Muscle layer of duodenum (tissue), 2 donors: ENCODE results near the gene ZFP64.
A peak's percentile ranks its signal among the peaks of the same experiment; 100 is the strongest.
"Not testable (repeated sequence)": the region's sequence is repeated elsewhere in the genome, so short reads cannot be mapped to it uniquely, and the experiment has no call there.

Source experiments
- H3K27ac ChIP-seq: one replicate; pipeline ENCODE4 v1.7.0; 2013; ENCODE audit warnings: mild to moderate bottlenecking, low read length
- H3K27me3 ChIP-seq: one replicate; pipeline ENCODE4 v1.7.0; 2013; ENCODE audit warnings: low read depth, mild to moderate bottlenecking, control low read depth, low read length
- H3K36me3 ChIP-seq, 2 donors: one replicate each; pipeline ENCODE4 v1.7.0; 2013; ENCODE audit warnings: low read length in 2 of 2, control low read depth in 1 of 2, mild to moderate bottlenecking in 1 of 2; ENCODE audit not compliant: insufficient read depth in 2 of 2, control insufficient read depth in 1 of 2
- H3K4me1 ChIP-seq, 2 donors: one replicate each; pipeline ENCODE4 v1.7.0; 2013; ENCODE audit warnings: low read length in 2 of 2, mild to moderate bottlenecking in 2 of 2, control low read depth in 1 of 2, moderate library complexity in 1 of 2; ENCODE audit not compliant: insufficient read depth in 2 of 2, control insufficient read depth in 1 of 2
- H3K4me3 ChIP-seq, 2 donors: one replicate each; pipeline ENCODE4 v1.7.0; 2013; ENCODE audit warnings: low read length in 2 of 2, low read depth in 1 of 2, mild to moderate bottlenecking in 1 of 2
- H3K9me3 ChIP-seq, 2 donors: one replicate each; pipeline ENCODE4 v1.7.0; 2013; ENCODE audit warnings: low read length in 2 of 2, control low read depth in 1 of 2, mild to moderate bottlenecking in 1 of 2; ENCODE audit not compliant: control insufficient read depth in 1 of 2
- donor health status: healthy.

ZFP64 gene

GRCh38 chr20:52200870-52201269 lies 9.3 kb upstream of the ZFP64 start:
- no peak overlapping the region for H3K4me3 ChIP-seq
- H3K4me1 ChIP-seq = no peaks in the 10 kb centered on the region
- H3K27me3 ChIP-seq = no peaks in the 10 kb centered on the region
- no peaks in the 10 kb centered on the region for H3K9me3 ChIP-seq
- no peak overlapping the region for H3K27ac ChIP-seq
- H3K36me3 ChIP-seq = no peaks in the 10 kb centered on the region

- Histone ChIP-seq H3K27ac (no peak overlapping the region), H3K27me3 (no peaks in the 10 kb centered on the region), H3K9me3 (no peaks in the 10 kb centered on the region), H3K4me3 (no peak overlapping the region), H3K4me1 (peaks cover 0 to 7% of the 10 kb centered on the region in 2 donors), H3K36me3 (no peaks in the 10 kb centered on the region)
Observed at GRCh38 chr20:52196845-52197244, 5.3 kb upstream of the ZFP64 start.

GRCh38 chr20:52193886-52194545 lies 2.4 kb upstream of the ZFP64 start:
- H3K9me3 ChIP-seq = no peaks in the 10 kb centered on the region
- no peak overlapping the region for H3K27ac ChIP-seq
- H3K36me3 ChIP-seq = no peaks in the 10 kb centered on the region
- no peaks in the 10 kb centered on the region for H3K27me3 ChIP-seq
- H3K4me3 ChIP-seq = no peak overlapping the region
- peaks cover 0 to 12% of the 10 kb centered on the region in 2 donors for H3K4me1 ChIP-seq

- H3K27me3 ChIP-seq = no peaks in the 10 kb centered on the region
- no peak overlapping the region for H3K4me3 ChIP-seq
- no peaks in the 10 kb centered on the region for H3K9me3 ChIP-seq
- peaks cover 0 to 12% of the 10 kb centered on the region in 2 donors for H3K4me1 ChIP-seq
- no peaks in the 10 kb centered on the region for H3K36me3 ChIP-seq
- H3K27ac ChIP-seq = no peak overlapping the region
Observed at GRCh38 chr20:52193133-52193532, 1.6 kb upstream of the ZFP64 start.

- H3K9me3 ChIP-seq, H3K36me3 ChIP-seq, H3K27me3 ChIP-seq, H3K27ac ChIP-seq: not testable (repeated sequence)
- H3K4me1 ChIP-seq = peaks cover 0 to 12% of the 10 kb centered on the region in 2 donors
- H3K4me3 ChIP-seq = peak overlapping the region; percentile 96 to 98
Observed at GRCh38 chr20:52192719-52193007, 1.1 kb upstream of the ZFP64 start.

GRCh38 chr20:52191916-52192718 lies 538 bp upstream of the ZFP64 start:
- H3K4me3 ChIP-seq = peak overlapping the region; percentile 96 to 98
- H3K9me3 ChIP-seq = no peaks in the 10 kb centered on the region
- H3K27me3 ChIP-seq = no peaks in the 10 kb centered on the region
- H3K27ac ChIP-seq = peak overlapping the region; percentile 51
- H3K4me1 ChIP-seq = peaks cover 0 to 12% of the 10 kb centered on the region in 2 donors
- no peaks in the 10 kb centered on the region for H3K36me3 ChIP-seq

- no peaks in the 10 kb centered on the region for H3K9me3 ChIP-seq
Observed at GRCh38 chr20:52190437-52191131, 995 bp downstream of the ZFP64 start.

GRCh38 chr20:52181766-52182165 lies 9.8 kb downstream of the ZFP64 start:
- no peaks in the 10 kb centered on the region for H3K9me3 ChIP-seq
- H3K36me3 ChIP-seq = peaks cover 9 to 29% of the 10 kb centered on the region in 2 donors
- no peaks in the 10 kb centered on the region for H3K27me3 ChIP-seq
- H3K27ac ChIP-seq = no peak overlapping the region
- no peaks in the 10 kb centered on the region for H3K4me1 ChIP-seq
- no peak overlapping the region for H3K4me3 ChIP-seq

More at GRCh38 chr20:52190437-52191131, 995 bp downstream of the ZFP64 start:
- Histone ChIP-seq H3K27ac (peak overlapping the region; percentile 77), H3K4me1 (peaks cover 0 to 12% of the 10 kb centered on the region in 2 donors), H3K36me3 (peaks cover 0 to 12% of the 10 kb centered on the region in 2 donors), H3K4me3 (peak overlapping the region; percentile 96 to 98), H3K27me3 (no peaks in the 10 kb centered on the region)

GRCh38 chr20:52180180-52180840 lies 11.3 kb downstream of the ZFP64 start:
- peaks cover 9 to 19% of the 10 kb centered on the region in 2 donors for H3K36me3 ChIP-seq
- H3K4me3 ChIP-seq = no peak overlapping the region

GRCh38 chr20:52179331-52180179 lies 12.0 kb downstream of the ZFP64 start:
- Histone ChIP-seq H3K27me3 (no peaks in the 10 kb centered on the region), H3K36me3 (peaks cover 9 to 13% of the 10 kb centered on the region in 2 donors), H3K27ac (no peak overlapping the region), H3K4me1 (no peaks in the 10 kb centered on the region), H3K9me3 (no peaks in the 10 kb centered on the region), H3K4me3 (no peak overlapping the region)

More at GRCh38 chr20:52180180-52180840, 11.3 kb downstream of the ZFP64 start:
- H3K27ac ChIP-seq = no peak overlapping the region
- H3K27me3 ChIP-seq = no peaks in the 10 kb centered on the region
- no peaks in the 10 kb centered on the region for H3K9me3 ChIP-seq
- no peaks in the 10 kb centered on the region for H3K4me1 ChIP-seq
